HG02642 (cell line): ENCODE measurements around the gene WDR45.

Experiments used
- ATAC-seq: cut with Tn5 transposase; IDR thresholded peaks from one replicate; pipeline ENCODE4 v1.9.1; 2021; ENCODE audit warnings: mild to moderate bottlenecking; ENCODE audit not compliant: unreplicated experiment, poor library complexity

WDR45 gene

DNA sequence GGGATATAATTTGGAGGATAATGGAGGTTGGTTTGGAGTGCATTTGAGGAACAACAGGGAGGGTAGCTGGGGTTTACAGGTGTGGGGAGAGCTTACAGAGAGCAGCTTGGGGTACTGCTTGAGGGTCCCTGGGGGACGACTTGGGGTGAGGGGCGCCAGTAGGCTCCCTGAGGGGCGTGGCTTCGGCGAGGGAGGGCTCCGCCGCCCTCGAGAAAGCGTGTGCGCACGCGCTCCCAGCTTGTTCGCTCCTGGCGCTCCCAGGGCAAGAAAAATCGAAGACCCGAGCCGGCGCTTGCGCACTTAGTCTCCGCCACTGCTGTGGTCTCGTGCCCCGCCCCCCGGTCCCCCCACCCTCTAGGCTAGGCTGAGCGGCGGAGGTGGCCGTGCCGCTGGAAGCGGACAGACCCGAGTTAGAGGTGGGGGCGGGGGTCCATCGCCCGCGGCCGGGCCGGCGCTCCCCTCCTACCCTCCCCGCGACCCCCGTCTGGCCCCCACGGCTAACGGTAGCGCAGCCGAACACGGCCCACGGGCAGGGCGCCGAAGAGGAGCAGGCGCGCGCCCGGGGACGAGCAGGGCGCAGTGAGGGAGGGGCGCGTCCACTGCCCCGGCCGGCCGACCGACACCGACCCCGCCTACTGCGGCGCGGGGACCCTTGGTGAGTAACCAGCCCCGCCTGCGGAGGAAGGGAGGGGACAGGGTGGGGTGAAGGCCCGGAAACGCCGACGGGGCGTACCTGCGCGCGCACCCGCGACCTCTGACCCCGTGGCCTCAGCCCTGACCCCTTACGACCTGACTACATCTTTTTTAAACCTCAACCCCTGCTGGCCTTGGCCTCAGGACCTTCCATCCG is 26.2 kb downstream of the WDR45 start:
- ATAC-seq, result peak; percentile 59

DNA sequence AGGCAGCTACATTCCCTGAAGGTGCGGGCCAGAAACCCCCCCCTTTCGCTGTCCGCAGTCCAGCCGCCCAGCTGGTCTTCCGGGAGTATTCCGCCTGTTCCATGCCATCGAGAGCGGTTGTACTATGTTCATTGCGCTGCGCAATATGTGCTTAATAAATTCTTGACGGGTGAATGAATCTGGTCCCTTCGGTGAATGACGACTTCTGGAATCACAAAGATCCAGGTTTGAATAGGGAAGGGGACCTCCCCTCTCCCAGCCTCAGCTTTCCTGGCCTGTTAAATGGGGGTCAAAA is 35.8 kb downstream of the WDR45 start:
- ATAC-seq, result no peak

GRCh38 chrX:49043220-49043986 is 36.3 kb downstream of the WDR45 start, which contains the start of gene TFE3:
Gene TFE3, minus strand, starts transcription at chrX:49043357. Its CDS starts 131 bp downstream, at chrX:49043226.
- peak; percentile 93 for ATAC-seq

- peak; percentile 5 for ATAC-seq
Observed at GRCh38 chrX:49042581-49043219, 37.0 kb downstream of the WDR45 start.

GRCh38 chrX:49041744-49042580 is 37.7 kb downstream of the WDR45 start:
- no peak for ATAC-seq

DNA sequence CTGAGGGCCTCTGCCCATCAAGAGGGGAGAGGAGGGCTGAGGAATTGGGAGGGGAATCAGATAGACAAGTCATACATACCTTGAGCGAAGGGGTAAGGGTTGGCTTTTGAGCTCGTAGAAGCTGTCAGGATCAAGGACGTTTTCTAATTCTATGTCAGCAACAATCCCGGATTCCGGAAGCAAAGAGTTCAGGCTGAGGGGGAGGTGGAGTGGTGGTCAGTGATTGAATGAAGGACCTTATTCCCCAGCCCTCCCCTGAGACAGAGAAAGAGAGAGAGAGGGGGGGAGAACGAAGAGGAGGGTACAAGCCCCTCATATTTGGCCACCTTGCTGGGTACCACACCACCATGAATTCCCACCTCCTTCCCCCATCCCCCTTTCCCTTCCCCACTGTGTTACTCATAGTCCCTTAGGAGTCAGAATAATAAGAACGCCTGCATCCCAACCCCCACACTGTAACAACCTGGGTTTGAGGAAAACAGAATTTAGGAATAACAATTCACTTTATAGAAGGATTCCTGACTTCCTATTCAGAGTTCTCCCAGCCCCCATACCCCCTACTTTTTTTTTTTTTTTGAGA is 39.2 kb downstream of the WDR45 start:
- ATAC-seq, result no peak

- ATAC-seq, result no peak
Observed at GRCh38 chrX:49039598-49040375, 39.9 kb downstream of the WDR45 start.

DNA sequence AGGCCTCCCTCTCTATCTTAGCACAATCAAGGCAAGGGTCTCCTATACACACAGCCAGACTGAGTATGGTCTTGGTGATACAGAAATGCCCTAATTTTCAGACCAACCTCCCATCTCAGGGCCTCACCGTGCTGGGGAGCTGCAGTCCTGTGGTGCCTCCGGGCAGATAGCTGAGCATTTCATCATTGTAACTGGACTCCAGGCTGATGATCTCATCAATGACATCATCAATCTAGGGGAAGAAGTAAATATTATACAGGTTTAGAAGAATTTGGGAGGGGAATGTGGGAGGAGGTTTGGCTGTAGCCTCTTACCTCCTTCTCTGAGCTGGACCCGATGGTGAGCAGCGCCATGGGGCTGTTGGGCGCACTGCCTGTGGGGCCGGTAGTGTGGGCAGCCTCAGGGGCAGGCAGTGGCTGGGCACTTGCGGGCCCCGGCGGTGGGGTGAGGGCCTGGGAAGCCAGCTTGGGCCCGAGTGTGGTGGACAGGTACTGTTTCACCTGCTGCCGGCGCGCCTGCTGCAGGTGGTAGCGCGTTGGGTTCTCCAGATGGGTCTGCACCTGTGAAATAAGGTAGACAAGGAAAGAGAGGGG is 41.7 kb downstream of the WDR45 start:
- no peak for ATAC-seq

DNA sequence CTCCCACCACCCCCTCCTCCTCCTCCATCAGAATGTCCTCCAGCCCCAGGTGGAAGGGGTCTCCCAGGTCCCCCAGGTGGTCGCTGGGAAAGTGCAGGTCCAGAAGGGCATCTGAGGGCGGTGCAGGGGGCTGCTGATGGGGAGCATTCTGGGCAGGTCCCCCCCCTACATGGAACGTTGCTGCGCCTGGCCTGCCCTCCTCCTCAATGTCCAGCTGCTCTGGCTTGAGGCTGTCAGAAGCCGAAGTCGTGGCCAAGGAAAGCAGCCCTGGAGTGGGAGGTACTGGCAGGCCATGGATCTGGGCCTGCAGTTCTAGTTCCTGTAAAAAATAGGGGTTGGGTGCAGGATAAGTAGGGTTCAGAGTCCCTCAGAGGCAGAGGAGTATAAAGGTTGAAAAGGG is 49.4 kb downstream of the WDR45 start:
- ATAC-seq, result no peak

DNA sequence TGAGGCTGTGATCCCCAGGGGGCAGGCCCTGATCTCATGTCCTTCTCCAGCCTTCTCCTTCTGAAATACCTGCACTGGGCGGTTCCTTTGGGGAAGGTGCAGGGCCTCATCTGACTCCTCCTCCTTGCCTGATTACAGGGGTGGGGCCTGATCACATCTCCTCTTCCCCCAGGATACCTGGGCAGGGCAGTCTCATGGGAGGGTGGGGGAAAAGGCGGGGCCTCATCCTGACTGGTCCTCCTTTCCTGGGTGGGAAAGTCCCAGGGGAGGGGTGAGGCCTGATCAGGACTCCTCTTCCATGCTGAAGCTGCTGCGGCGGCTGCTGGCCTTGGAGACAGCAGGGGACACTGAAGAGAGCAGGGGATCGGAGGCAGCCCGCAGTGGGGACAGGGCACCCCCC is 49.8 kb downstream of the WDR45 start:
- ATAC-seq, result no peak
